ENCODE results near the gene SLC16A3.

Gene SLC16A3

DNA sequence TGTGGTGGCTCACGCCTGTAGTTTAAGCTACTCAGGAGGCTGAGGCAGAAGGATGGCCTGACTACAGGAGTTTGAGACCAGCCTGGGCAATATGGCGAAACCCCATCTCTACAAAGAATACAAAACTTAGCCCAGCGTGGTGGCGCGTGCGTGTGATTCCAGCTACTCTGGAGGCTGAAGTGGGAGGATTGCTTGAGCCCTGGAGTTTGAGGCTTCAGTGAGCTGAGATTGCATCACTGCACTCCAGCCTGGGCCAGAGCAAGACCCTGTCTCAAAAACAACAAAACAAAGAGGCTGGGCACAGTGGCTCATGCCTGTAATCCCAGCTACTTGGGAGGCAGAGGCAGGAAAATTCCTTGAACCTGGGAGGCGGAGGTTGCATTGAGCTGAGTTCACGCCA is 51.7 kb downstream of the SLC16A3 start:
- no peaks in the 10 kb centered on the region for H3K9me3 ChIP-seq (ENCODE audit: control insufficient read depth, insufficient read depth, low read depth, low read length)
- TF ChIP-seq ZNF133 (tag by site-specific recombination; IDR thresholded peaks at IDR 0.05) (no peak), GLIS1 (tag by site-specific recombination; IDR thresholded peaks at IDR 0.05) (peak; percentile 77), ZNF548 (tag by site-specific recombination; IDR thresholded peaks at IDR 0.05) (no peak), ZNF169 (tag by site-specific recombination; IDR thresholded peaks at IDR 0.05) (no peak), ZNF214 (tag by site-specific recombination; IDR thresholded peaks at IDR 0.05; ENCODE audit: borderline replicate concordance) (no peak), ZBTB17 (tag by site-specific recombination; IDR thresholded peaks at IDR 0.05) (0 out of 2 replicates have a peak, but pooled peaks have one; percentile 15), ZNF785 (tag by site-specific recombination; IDR thresholded peaks at IDR 0.05) (no peak), ZBTB20 (tag by site-specific recombination; IDR thresholded peaks at IDR 0.05) (no peak), ELK4 (IDR thresholded peaks at IDR 0.05; ENCODE audit: borderline replicate concordance, low read depth, low read length) (no peak), ZNF521 (tag by site-specific recombination; IDR thresholded peaks at IDR 0.05) (no peak), MEIS1 (CRISPR knock-in tag; IDR thresholded peaks at IDR 0.05; ENCODE audit: borderline replicate concordance) (no peak), ZNF354C (tag by site-specific recombination; IDR thresholded peaks at IDR 0.05; ENCODE audit: borderline replicate concordance, low read depth) (no peak), ZNF302 (tag by site-specific recombination; IDR thresholded peaks at IDR 0.05; ENCODE audit: low read depth) (no peak), ZNF394 (tag by site-specific recombination; IDR thresholded peaks at IDR 0.05; ENCODE audit: borderline replicate concordance) (peak; percentile 14; the same call in 1 of the 2 replicates)
- POLR2A ChIA-PET, result interaction anchor here (0.9 to 4.5 kb wide), 3 partner anchors 12 to 18 kb away, joined by 3 to 44 read pairs (median 4); no protein-coding TSS in a partner anchor
- no peak overlapping the region for H3K4me3 ChIP-seq (ENCODE audit: low read depth, low read length)
- H3K36me3 ChIP-seq (ENCODE audit: control insufficient read depth in 2 of 2, insufficient read depth in 1 of 2, low read length in 2 of 2), result peaks cover 0 to 4% of the 10 kb centered on the region in 2 experiments; a peak in 1 of 3 replicates
- no peak overlapping the region for H3K27ac ChIP-seq (ENCODE audit: extremely low read depth, low read depth, low read length)
- CTCF ChIA-PET, result no interaction called here
- peaks cover 9% of the 10 kb centered on the region for H3K4me1 ChIP-seq (ENCODE audit: control insufficient read depth, insufficient read depth, low read length)

- CTCF ChIA-PET, result interaction anchor here (0.7 to 0.8 kb wide), 2 partner anchors 19 to 52 kb away, joined by 3 read pairs; no protein-coding TSS in a partner anchor
- peaks cover 9% of the 10 kb centered on the region for H3K4me1 ChIP-seq (ENCODE audit: control insufficient read depth, insufficient read depth, low read length)
- H3K36me3 ChIP-seq (ENCODE audit: control insufficient read depth in 2 of 2, insufficient read depth in 1 of 2, low read length in 2 of 2), result peaks cover 0 to 4% of the 10 kb centered on the region in 2 experiments; a peak in 1 of 3 replicates
- peak; percentile 80 for TF ChIP-seq ZNF10 (tag by site-specific recombination; IDR thresholded peaks at IDR 0.05)
- TF ChIP-seq ZNF514 (tag by site-specific recombination; IDR thresholded peaks at IDR 0.05), result no peak
- H3K27ac ChIP-seq (ENCODE audit: extremely low read depth, low read depth, low read length), result no peak overlapping the region
- no peaks in the 10 kb centered on the region for H3K9me3 ChIP-seq (ENCODE audit: control insufficient read depth, insufficient read depth, low read depth, low read length)
- POLR2A ChIA-PET, result interaction anchor here (0.9 to 4.5 kb wide), 4 partner anchors 7 to 17 kb away, joined by 3 to 44 read pairs (median 13); partner anchors contain the start of gene CSNK1D
- H3K4me3 ChIP-seq (ENCODE audit: low read depth, low read length), result no peak overlapping the region
These were observed 52.2 kb downstream of the SLC16A3 start for GRCh38 chr17:82281076-82281475.

GRCh38 chr17:82281502-82282238 is 52.8 kb downstream of the SLC16A3 start:
- Histone ChIP-seq H3K36me3 (ENCODE audit: control insufficient read depth in 2 of 2, insufficient read depth in 1 of 2, low read length in 2 of 2) (peaks cover 0 to 4% of the 10 kb centered on the region in 2 experiments; a peak in 1 of 3 replicates), H3K9me3 (ENCODE audit: control insufficient read depth, insufficient read depth, low read depth, low read length) (no peaks in the 10 kb centered on the region), H3K27ac (ENCODE audit: extremely low read depth, low read depth, low read length) (no peak overlapping the region), H3K4me3 (ENCODE audit: low read depth, low read length) (no peak overlapping the region), H3K4me1 (ENCODE audit: control insufficient read depth, insufficient read depth, low read length) (peaks cover 9% of the 10 kb centered on the region)
- CTCF ChIA-PET, result interaction anchor here (0.7 to 1.6 kb wide), 3 partner anchors 19 to 75 kb away, joined by 3 read pairs; no protein-coding TSS in a partner anchor
- POLR2A ChIA-PET, result interaction anchor here (2.4 to 4.5 kb wide), 3 partner anchors 8 to 13 kb away, joined by 16 to 44 read pairs (median 22); partner anchors contain the start of gene CSNK1D
- TF ChIP-seq ZBTB17 (tag by site-specific recombination; IDR thresholded peaks at IDR 0.05) (no peak), ZNF18 (tag by site-specific recombination; IDR thresholded peaks at IDR 0.05) (0 out of 2 replicates have a peak, but pooled peaks have one; percentile 15), ZNF335 (tag by site-specific recombination; conservative IDR thresholded peaks at IDR 0.05) (peak; percentile 47; the same call in 1 of the 2 replicates), ZNF549 (tag by site-specific recombination; IDR thresholded peaks at IDR 0.05) (no peak), KLF8 (tag by site-specific recombination; IDR thresholded peaks at IDR 0.05) (no peak), ZNF768 (tag by site-specific recombination; IDR thresholded peaks at IDR 0.05) (no peak; the same call in 1 of the 2 replicates), ZNF391 (tag by site-specific recombination; IDR thresholded peaks at IDR 0.05; ENCODE audit: borderline replicate concordance, low read depth) (no peak)
- TF ChIP-seq, protein P1, sequence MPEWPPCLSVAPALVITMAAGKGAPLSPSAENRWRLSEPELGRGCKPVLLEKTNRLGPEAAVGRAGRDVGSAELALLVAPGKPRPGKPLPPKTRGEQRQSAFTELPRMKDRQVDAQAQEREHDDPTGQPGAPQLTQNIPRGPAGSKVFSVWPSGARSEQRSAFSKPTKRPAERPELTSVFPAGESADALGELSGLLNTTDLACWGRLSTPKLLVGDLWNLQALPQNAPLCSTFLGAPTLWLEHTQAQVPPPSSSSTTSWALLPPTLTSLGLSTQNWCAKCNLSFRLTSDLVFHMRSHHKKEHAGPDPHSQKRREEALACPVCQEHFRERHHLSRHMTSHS (tag by site-specific recombination; IDR thresholded peaks at IDR 0.05), result no peak
- TF ChIP-seq, protein P2, sequence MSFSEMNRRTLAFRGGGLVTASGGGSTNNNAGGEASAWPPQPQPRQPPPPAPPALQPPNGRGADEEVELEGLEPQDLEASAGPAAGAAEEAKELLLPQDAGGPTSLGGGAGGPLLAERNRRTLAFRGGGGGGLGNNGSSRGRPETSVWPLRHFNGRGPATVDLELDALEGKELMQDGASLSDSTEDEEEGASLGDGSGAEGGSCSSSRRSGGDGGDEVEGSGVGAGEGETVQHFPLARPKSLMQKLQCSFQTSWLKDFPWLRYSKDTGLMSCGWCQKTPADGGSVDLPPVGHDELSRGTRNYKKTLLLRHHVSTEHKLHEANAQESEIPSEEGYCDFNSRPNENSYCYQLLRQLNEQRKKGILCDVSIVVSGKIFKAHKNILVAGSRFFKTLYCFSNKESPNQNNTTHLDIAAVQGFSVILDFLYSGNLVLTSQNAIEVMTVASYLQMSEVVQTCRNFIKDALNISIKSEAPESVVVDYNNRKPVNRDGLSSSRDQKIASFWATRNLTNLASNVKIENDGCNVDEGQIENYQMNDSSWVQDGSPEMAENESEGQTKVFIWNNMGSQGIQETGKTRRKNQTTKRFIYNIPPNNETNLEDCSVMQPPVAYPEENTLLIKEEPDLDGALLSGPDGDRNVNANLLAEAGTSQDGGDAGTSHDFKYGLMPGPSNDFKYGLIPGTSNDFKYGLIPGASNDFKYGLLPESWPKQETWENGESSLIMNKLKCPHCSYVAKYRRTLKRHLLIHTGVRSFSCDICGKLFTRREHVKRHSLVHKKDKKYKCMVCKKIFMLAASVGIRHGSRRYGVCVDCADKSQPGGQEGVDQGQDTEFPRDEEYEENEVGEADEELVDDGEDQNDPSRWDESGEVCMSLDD (tag by site-specific recombination; IDR thresholded peaks at IDR 0.05), result no peak

Measured in HEK293 (cell line).